ENCODE results near the gene PRSS33.

The PRSS33 gene

GRCh38 chr16:2798723-2799204, 11.4 kb upstream of the PRSS33 start:
- DNase-seq: no peak

- DNase-seq: no peak
These were observed 8.2 kb upstream of the PRSS33 start for GRCh38 chr16:2795395-2796143.

GRCh38 chr16:2792940-2793339, 5.6 kb upstream of the PRSS33 start:
- DNase-seq: no peak

- no peak for DNase-seq
These were observed 3.8 kb upstream of the PRSS33 start for GRCh38 chr16:2791174-2791573.

- DNase-seq: no peak
These were observed 3.3 kb upstream of the PRSS33 start for GRCh38 chr16:2790631-2791030.

GRCh38 chr16:2787961-2788360, 601 bp upstream of the PRSS33 start:
- DNase-seq: no peak

GRCh38 chr16:2786826-2787151, 571 bp downstream of the PRSS33 start:
- no peak for DNase-seq

GRCh38 chr16:2786061-2786825, 1.1 kb downstream of the PRSS33 start:
- no peak for DNase-seq

GRCh38 chr16:2785101-2785991, 2.0 kb downstream of the PRSS33 start:
- peak; percentile 22 for DNase-seq

- no peak for DNase-seq
These were observed 2.8 kb downstream of the PRSS33 start for GRCh38 chr16:2784358-2785100.

- no peak for DNase-seq
These were observed 3.6 kb downstream of the PRSS33 start for GRCh38 chr16:2783581-2784357.

GRCh38 chr16:2782583-2783351, 4.6 kb downstream of the PRSS33 start:
- DNase-seq: no peak

- no peak for DNase-seq
These were observed 7.1 kb downstream of the PRSS33 start for GRCh38 chr16:2779978-2780898.

GRCh38 chr16:2779151-2779920, 8.0 kb downstream of the PRSS33 start:
- no peak for DNase-seq

- DNase-seq: no peak
These were observed 8.8 kb downstream of the PRSS33 start for GRCh38 chr16:2778630-2778958.

GRCh38 chr16:2777903-2778629, 9.3 kb downstream of the PRSS33 start:
- peak; percentile 33 for DNase-seq

GRCh38 chr16:2777231-2777902, 10.0 kb downstream of the PRSS33 start, which contains the start of gene ELOB:
ELOB (minus strand) TSS chr16:2777280; CDS start chr16:2777239, 41 bp downstream.
- DNase-seq: peak; percentile 92

Measured in activated CD4-positive, alpha-beta T cell treated with anti-CD3 and anti-CD28 coated beads, Interleukin-10, Interleukin-2, amounts not matched to agents 100 ng/mL and 50 ng/mL, durations not matched to agents 16 hours and 8 hours (primary cell).